Erythroblast (primary cell): ENCODE results near the gene NEGR1.

Experiments used
- GATA1 ChIP-seq: IDR thresholded peaks from 2 replicates; pipeline ENCODE4 v1.6.1; 2011; ENCODE audit warnings: low read depth, mild to moderate bottlenecking, control low read depth, low read length, moderate library complexity
- POLR2A ChIP-seq: IDR thresholded peaks from 2 replicates; pipeline ENCODE4 v1.6.1; 2011; ENCODE audit warnings: mild to moderate bottlenecking, low read length

GRCh38 chr1:71979882-71980281 is 302.5 kb downstream of the NEGR1 start:
- TF ChIP-seq GATA1 = no peak
- no peak for TF ChIP-seq POLR2A
